MG63 (cell line): ENCODE data around the gene CIAO3. TPM values are rescaled to one million over a fixed set of nuclear protein-coding genes. Genes with fewer than 3 reads are reported as not detected.
"Not testable (repeated sequence)": the region's sequence is repeated elsewhere in the genome, so short reads cannot be mapped to it uniquely, and the experiment has no call there.

ENCODE experiments used
- DNase-seq: peaks from one replicate; pipeline ENCODE4 v3.0.0-alpha.2; 2020
- H3K27me3 ChIP-seq: fragments of 250-450 bp; sonication (Bioruptor Pico); 2 replicates; pipeline ENCODE4 v1.5.1; 2020; ENCODE audit warnings: mild to moderate bottlenecking, moderate library complexity
- H3K36me3 ChIP-seq: fragments of 250-450 bp; sonication (Bioruptor Pico); 2 replicates; pipeline ENCODE4 v1.5.1; 2020; ENCODE audit warnings: mild to moderate bottlenecking, moderate library complexity
- H3K4me3 ChIP-seq: fragments of 250-450 bp; sonication (Bioruptor Pico); 2 replicates; pipeline ENCODE4 v1.5.1; 2020; ENCODE audit warnings: mild to moderate bottlenecking, moderate library complexity
- H3K9me3 ChIP-seq: fragments of 250-450 bp; sonication (Bioruptor Pico); 2 replicates; pipeline ENCODE4 v1.5.1; 2020; ENCODE audit warnings: mild to moderate bottlenecking, moderate library complexity
- total RNA-seq: library from RNA; depleted of rRNA; stranded (reverse); fragments of >200 nt; shearing (Covaris generic); gene quantifications from 2 replicates; pipeline ENCODE4 v1.2.3, GENCODE V29; 2014; ENCODE audit warnings: low replicate concordance

Gene CIAO3
- total RNA-seq, 1 experiment from 2014 or later = 39.0 TPM

GRCh38 chr16:778909-779527 is 38.2 kb upstream of the CIAO3 start:
- no peak for DNase-seq
- H3K4me3 ChIP-seq = no peak overlapping the region
- no peaks in the 10 kb centered on the region for H3K36me3 ChIP-seq
- no peaks in the 10 kb centered on the region for H3K9me3 ChIP-seq
- H3K27me3 ChIP-seq = peaks cover 5% of the 10 kb centered on the region

GRCh38 chr16:778447-778846 is 37.6 kb upstream of the CIAO3 start:
- Histone ChIP-seq H3K9me3 (no peaks in the 10 kb centered on the region), H3K27me3 (peaks cover 5% of the 10 kb centered on the region), H3K36me3 (no peaks in the 10 kb centered on the region), H3K4me3 (no peak overlapping the region)
- no peak for DNase-seq

GRCh38 chr16:777826-778225 is 37.0 kb upstream of the CIAO3 start:
- Histone ChIP-seq H3K4me3 (no peak overlapping the region), H3K36me3 (no peaks in the 10 kb centered on the region), H3K9me3 (no peaks in the 10 kb centered on the region), H3K27me3 (peaks cover 5% of the 10 kb centered on the region)
- DNase-seq = no peak

GRCh38 chr16:776824-777223 is 36.0 kb upstream of the CIAO3 start:
- Histone ChIP-seq H3K27me3 (peaks cover 5% of the 10 kb centered on the region), H3K9me3 (no peaks in the 10 kb centered on the region), H3K36me3 (no peaks in the 10 kb centered on the region), H3K4me3 (no peak overlapping the region)
- no peak for DNase-seq

GRCh38 chr16:776298-776697 is 35.5 kb upstream of the CIAO3 start:
- not testable (repeated sequence) for H3K27me3 ChIP-seq, H3K9me3 ChIP-seq, DNase-seq, H3K4me3 ChIP-seq, H3K36me3 ChIP-seq

GRCh38 chr16:775236-775796 is 34.5 kb upstream of the CIAO3 start:
- no peaks in the 10 kb centered on the region for H3K36me3 ChIP-seq
- no peaks in the 10 kb centered on the region for H3K9me3 ChIP-seq
- no peak for DNase-seq
- peaks cover 5% of the 10 kb centered on the region for H3K27me3 ChIP-seq
- no peak overlapping the region for H3K4me3 ChIP-seq

- no peak overlapping the region for H3K4me3 ChIP-seq
- H3K36me3 ChIP-seq = no peaks in the 10 kb centered on the region
- H3K9me3 ChIP-seq = no peaks in the 10 kb centered on the region
- no peak for DNase-seq
- H3K27me3 ChIP-seq = peaks cover 5% of the 10 kb centered on the region
Measured at GRCh38 chr16:774086-775001, 33.5 kb upstream of the CIAO3 start.

GRCh38 chr16:772959-773358 is 32.2 kb upstream of the CIAO3 start:
- Histone ChIP-seq H3K36me3 (no peaks in the 10 kb centered on the region), H3K9me3 (no peaks in the 10 kb centered on the region), H3K27me3 (peaks cover 3% of the 10 kb centered on the region; the same call in 1 of the 2 replicates), H3K4me3 (no peak overlapping the region)
- no peak for DNase-seq

- H3K27me3 ChIP-seq = no peaks in the 10 kb centered on the region
- H3K4me3 ChIP-seq = no peak overlapping the region
- H3K36me3 ChIP-seq = no peaks in the 10 kb centered on the region
- no peaks in the 10 kb centered on the region for H3K9me3 ChIP-seq
- no peak for DNase-seq
Measured at GRCh38 chr16:770411-770810, 29.6 kb upstream of the CIAO3 start.

GRCh38 chr16:769934-770333 is 29.1 kb upstream of the CIAO3 start:
- DNase-seq = no peak

GRCh38 chr16:769184-769784 is 28.5 kb upstream of the CIAO3 start:
- no peak for DNase-seq
- no peaks in the 10 kb centered on the region for H3K9me3 ChIP-seq
- no peaks in the 10 kb centered on the region for H3K36me3 ChIP-seq
- no peaks in the 10 kb centered on the region for H3K27me3 ChIP-seq
- no peak overlapping the region for H3K4me3 ChIP-seq

More at GRCh38 chr16:769934-770333, 29.1 kb upstream of the CIAO3 start:
- no peaks in the 10 kb centered on the region for H3K27me3 ChIP-seq
- no peak overlapping the region for H3K4me3 ChIP-seq
- H3K9me3 ChIP-seq = no peaks in the 10 kb centered on the region
- H3K36me3 ChIP-seq = no peaks in the 10 kb centered on the region

- no peaks in the 10 kb centered on the region for H3K27me3 ChIP-seq
- no peak for DNase-seq
- no peaks in the 10 kb centered on the region for H3K36me3 ChIP-seq
- H3K4me3 ChIP-seq = no peak overlapping the region
- no peaks in the 10 kb centered on the region for H3K9me3 ChIP-seq
Measured at GRCh38 chr16:768428-768827, 27.6 kb upstream of the CIAO3 start.

- DNase-seq = no peak
- Histone ChIP-seq H3K36me3 (no peaks in the 10 kb centered on the region), H3K27me3 (no peaks in the 10 kb centered on the region), H3K4me3 (no peak overlapping the region), H3K9me3 (no peaks in the 10 kb centered on the region)
Measured at GRCh38 chr16:767743-768235, 27.0 kb upstream of the CIAO3 start.

GRCh38 chr16:766820-767640 is 26.2 kb upstream of the CIAO3 start:
- Histone ChIP-seq H3K27me3 (no peaks in the 10 kb centered on the region), H3K4me3 (no peak overlapping the region), H3K9me3 (no peaks in the 10 kb centered on the region), H3K36me3 (no peaks in the 10 kb centered on the region)
- no peak for DNase-seq

GRCh38 chr16:766008-766819 is 25.4 kb upstream of the CIAO3 start:
- H3K4me3 ChIP-seq = no peak overlapping the region
- H3K36me3 ChIP-seq = no peaks in the 10 kb centered on the region
- no peak for DNase-seq
- no peaks in the 10 kb centered on the region for H3K27me3 ChIP-seq
- H3K9me3 ChIP-seq = no peaks in the 10 kb centered on the region

- Histone ChIP-seq H3K36me3 (no peaks in the 10 kb centered on the region), H3K4me3 (no peak overlapping the region)
- DNase-seq = no peak
Measured at GRCh38 chr16:765488-765865, 24.7 kb upstream of the CIAO3 start.

More at GRCh38 chr16:765488-765865, 24.7 kb upstream of the CIAO3 start:
- Histone ChIP-seq H3K27me3 (no peaks in the 10 kb centered on the region), H3K9me3 (no peaks in the 10 kb centered on the region)
